CD4-positive, alpha-beta T cell (primary cell): ENCODE data around the gene ROCK2. TPM values are rescaled to one million over a fixed set of nuclear protein-coding genes. Genes with fewer than 3 reads are reported as not detected.

Experiments
- ATAC-seq: fragments of 200-7000 bp; cut with Tn5 transposase; one replicate; pipeline ENCODE4 v1.10.0; 2022; ENCODE audit warnings: mild to moderate bottlenecking; ENCODE audit not compliant: poor library complexity
- CTCF ChIA-PET: fragments of 350-600 bp; sonication (Branson Sonifier 250); formaldehyde crosslinking; loops from one replicate; lab custom pipeline; 2021; ENCODE audit warnings: antibody characterized with exemption, inconsistent platforms; lab: Charles Lee
- POLR2A ChIA-PET: fragments of 350-600 bp; sonication (Branson Sonifier 250); formaldehyde crosslinking; loops from one replicate; lab custom pipeline; 2021; ENCODE audit warnings: antibody characterized with exemption, inconsistent platforms; lab: Charles Lee
- DNase-seq, 14 experiments: peaks; one replicate each; pipeline ENCODE4 v3.0.0-alpha.2; 2013 to 2020; ENCODE audit warnings: mixed read lengths in 2 of 14
- H3K27ac ChIP-seq, 2 donors: one replicate each; pipeline versions ENCODE4 v1.5.1 to v1.7.0; 2013; ENCODE audit warnings: low read length in 2 of 2, low read depth in 1 of 2, mild to moderate bottlenecking in 1 of 2
- H3K27me3 ChIP-seq, 2 experiments: 1 replicate in 1 of 2; 2 replicates in 1 of 2; pipeline versions ENCODE4 v1.6.1 to v1.7.0; 2013; ENCODE audit warnings: low read length in 2 of 2, control low read depth in 1 of 2, mild to moderate bottlenecking in 1 of 2, moderate library complexity in 1 of 2; ENCODE audit not compliant: insufficient read depth in 2 of 2, control insufficient read depth in 1 of 2
- H3K36me3 ChIP-seq: one replicate; pipeline ENCODE4 v1.6.1; 2013; ENCODE audit warnings: low read length, control low read depth; ENCODE audit not compliant: insufficient read depth
- H3K4me1 ChIP-seq: one replicate; pipeline ENCODE4 v1.6.1; 2013; ENCODE audit warnings: low read length, control low read depth; ENCODE audit not compliant: insufficient read depth
- H3K4me3 ChIP-seq: one replicate; pipeline ENCODE4 v1.5.1; 2013; ENCODE audit warnings: mild to moderate bottlenecking, low read length, moderate library complexity
- H3K9me3 ChIP-seq, 2 experiments: 1 replicate in 1 of 2; 2 replicates in 1 of 2; pipeline versions ENCODE4 v1.6.1 to v1.7.0; 2013; ENCODE audit warnings: low read length in 2 of 2, mild to moderate bottlenecking in 2 of 2, control low read depth in 1 of 2, moderate library complexity in 1 of 2; ENCODE audit not compliant: control insufficient read depth in 1 of 2, insufficient read depth in 1 of 2
- H3K27ac Mint-ChIP-seq: one replicate; pipeline ENCODE4 v1.8.0; 2020; ENCODE audit warnings: mixed read lengths
- H3K27me3 Mint-ChIP-seq: one replicate; pipeline ENCODE4 v1.8.0; 2021; ENCODE audit warnings: mixed read lengths
- H3K36me3 Mint-ChIP-seq: one replicate; pipeline ENCODE4 v1.8.0; 2021; ENCODE audit warnings: low read depth, mixed read lengths
- H3K4me1 Mint-ChIP-seq: one replicate; pipeline ENCODE4 v1.8.0; 2021; ENCODE audit warnings: low read depth, mixed read lengths
- H3K4me3 Mint-ChIP-seq: one replicate; pipeline ENCODE4 v1.8.0; 2020; ENCODE audit warnings: mild to moderate bottlenecking, mixed read lengths
- H3K9me3 Mint-ChIP-seq: one replicate; pipeline ENCODE4 v1.8.0; 2020; ENCODE audit warnings: mixed read lengths
- CTCF ChIP-seq: fragments of 200-600 bp; IDR thresholded peaks from one replicate; pipeline ENCODE4 v1.8.0; 2022; ENCODE audit warnings: antibody characterized with exemption, mild to moderate bottlenecking
- intact Hi-C, 2 experiments: fragments of 100-400 bp; cut with DNase I in 1 of 2; cut with micrococcal nuclease in 1 of 2; formaldehyde crosslinking; loops; one replicate each; pipeline versions ENCODE4 v1.15.1 to v1.9.0; 2023 to 2025; cut with DNase I, micrococcal nuclease
- total RNA-seq, 174 experiments: library from RNA in 2 of 174; stranded (reverse) in 2 of 174; gene quantifications; one replicate each; pipeline ENCODE4 v1.2.3 and lab custom pipeline; 2021 to 2026

ROCK2 gene
- total RNA-seq, 2 experiments from 2014 or later = 6.9 to 9.4 TPM

DNA sequence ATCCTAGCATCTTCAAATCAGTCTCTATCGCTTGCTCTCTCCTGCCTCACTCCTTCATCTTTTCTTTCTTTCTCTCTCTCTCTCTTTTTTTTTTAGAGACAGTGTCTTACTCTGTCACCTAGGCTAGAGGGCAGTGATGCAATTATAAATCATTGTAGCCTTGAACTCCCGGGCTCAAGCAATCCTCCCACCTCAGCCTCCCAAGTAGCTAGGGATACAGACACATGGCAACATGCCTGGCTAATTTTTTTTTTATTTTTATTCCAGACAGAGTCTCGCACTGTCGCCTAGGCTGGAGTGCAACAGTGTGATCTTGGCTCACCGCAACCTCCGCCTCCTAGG is 199.7 kb downstream of the ROCK2 start:
- H3K4me3 ChIP-seq = no peak overlapping the region
- no peak for TF ChIP-seq CTCF
- H3K27me3 ChIP-seq = no peaks in the 10 kb centered on the region
- Mint-ChIP-seq H3K4me1 (no peaks in the 10 kb centered on the region), H3K27ac (no peak overlapping the region), H3K9me3 (no peaks in the 10 kb centered on the region), H3K27me3 (peaks cover 12% of the 10 kb centered on the region), H3K4me3 (no peak overlapping the region), H3K36me3 (no peaks in the 10 kb centered on the region)
- no peaks in the 10 kb centered on the region for H3K36me3 ChIP-seq
- no peak for DNase-seq
- ChIA-PET POLR2A (interaction anchor here (0.7 to 1.4 kb wide), 2 partner anchors 10 to 12 kb away, joined by 3 read pairs; partner anchors contain the start of gene SLC66A3), CTCF (interaction anchor here (1.6 kb wide), 1 partner anchor 12 kb away, joined by 5 read pairs; a partner anchor contains a TSS)
- no peak for ATAC-seq
- H3K9me3 ChIP-seq = peaks cover 0 to 4% of the 10 kb centered on the region in 2 experiments
- H3K4me1 ChIP-seq = no peaks in the 10 kb centered on the region
- no peak overlapping the region for H3K27ac ChIP-seq
- intact Hi-C loops = no loop called here

DNA sequence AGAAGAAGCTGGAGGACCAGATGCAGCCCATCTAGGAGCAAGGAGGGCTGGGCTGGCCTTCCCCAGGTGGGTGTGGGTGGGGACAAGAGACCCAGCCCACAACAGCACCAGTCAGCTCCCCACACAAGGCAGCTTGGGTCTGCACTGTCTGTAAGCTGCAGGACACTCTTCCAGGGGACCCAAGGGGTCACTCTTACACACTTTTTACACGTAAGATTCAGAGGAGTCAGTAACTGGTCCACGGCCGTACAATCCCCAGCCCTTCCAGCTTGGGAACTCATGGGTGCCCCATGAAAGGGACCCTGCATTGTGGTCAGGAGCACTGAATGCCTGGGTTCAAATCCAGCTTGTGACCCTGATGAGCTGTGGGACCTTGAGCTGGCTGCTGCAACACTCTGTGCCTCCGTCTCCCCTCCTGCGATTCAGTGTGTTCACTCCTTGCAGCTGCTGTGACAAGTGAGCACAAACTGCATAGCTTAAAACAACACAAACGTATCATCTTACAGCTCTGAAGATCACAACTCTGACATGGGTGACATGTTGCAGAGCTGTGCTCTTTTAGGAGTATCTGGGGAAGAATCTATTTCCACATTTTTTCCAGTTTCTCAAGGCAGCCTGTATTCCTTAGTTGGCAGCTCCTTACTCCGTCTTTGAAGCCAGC is 200.2 kb downstream of the ROCK2 start:
- peaks cover 12% of the 10 kb centered on the region for H3K27me3 Mint-ChIP-seq
- peaks cover 0 to 4% of the 10 kb centered on the region in 2 experiments for H3K9me3 ChIP-seq
- H3K27ac ChIP-seq = no peak overlapping the region
- ChIA-PET POLR2A (interaction anchor here (1.4 kb wide), 1 partner anchor 11 kb away, joined by 3 read pairs; the partner anchor contains the start of gene SLC66A3), CTCF (interaction anchor here (1.6 kb wide), 1 partner anchor 12 kb away, joined by 5 read pairs; a partner anchor contains a TSS)
- DNase-seq (no peak), ATAC-seq (no peak)
- no peaks in the 10 kb centered on the region for H3K36me3 Mint-ChIP-seq
- no peaks in the 10 kb centered on the region for H3K27me3 ChIP-seq
- intact Hi-C loops = no loop called here
- H3K4me3 Mint-ChIP-seq = no peak overlapping the region
- H3K4me1 Mint-ChIP-seq = no peaks in the 10 kb centered on the region
- no peak for TF ChIP-seq CTCF
- no peak overlapping the region for H3K4me3 ChIP-seq
- no peaks in the 10 kb centered on the region for H3K36me3 ChIP-seq
- H3K9me3 Mint-ChIP-seq = no peaks in the 10 kb centered on the region
- H3K27ac Mint-ChIP-seq = no peak overlapping the region
- no peaks in the 10 kb centered on the region for H3K4me1 ChIP-seq

GRCh38 chr2:11142987-11143386 is 201.4 kb downstream of the ROCK2 start:
- TF ChIP-seq CTCF = no peak
- Histone ChIP-seq H3K4me1 (no peaks in the 10 kb centered on the region), H3K36me3 (no peaks in the 10 kb centered on the region), H3K27me3 (no peaks in the 10 kb centered on the region), H3K27ac (no peak overlapping the region), H3K9me3 (peaks cover 0 to 4% of the 10 kb centered on the region in 2 experiments), H3K4me3 (no peak overlapping the region)
- Mint-ChIP-seq H3K27me3 (peaks cover 12% of the 10 kb centered on the region), H3K27ac (no peak overlapping the region), H3K4me3 (no peak overlapping the region), H3K4me1 (no peaks in the 10 kb centered on the region), H3K36me3 (no peaks in the 10 kb centered on the region), H3K9me3 (no peaks in the 10 kb centered on the region)
- ATAC-seq = no peak
- no peak for DNase-seq
- POLR2A ChIA-PET = no interaction called here
- intact Hi-C loops = no loop called here
- CTCF ChIA-PET = interaction anchor here (1.6 kb wide), 1 partner anchor 11 kb away, joined by 5 read pairs; a partner anchor contains a TSS
